Measurements from ENCODE around the gene ROGDI. TPM values are rescaled to one million over a fixed set of nuclear protein-coding genes. Genes with fewer than 3 reads are reported as not detected.

Gene ROGDI
- total RNA-seq, 1 experiment from 2014 or later = 32.1 TPM

GRCh38 chr16:4837733-4838501, 35.5 kb upstream of the ROGDI start:
- H3K27me3 Mint-ChIP-seq (ENCODE audit: low read depth) = no peaks in the 10 kb centered on the region
- ChIA-PET CTCF (no interaction called here), POLR2A (no interaction called here)
- no peak overlapping the region; the same call in 1 of the 2 replicates for H3K27ac Mint-ChIP-seq
- H3K9me3 Mint-ChIP-seq = no peaks in the 10 kb centered on the region
- DNase-seq (ENCODE audit: low spot score) (no peak), ATAC-seq (no peak)
- no peak for TF ChIP-seq ESRRA (CRISPR knock-in tag; IDR thresholded peaks at IDR 0.05; ENCODE audit: borderline replicate concordance)
- TF ChIP-seq, protein P1, sequence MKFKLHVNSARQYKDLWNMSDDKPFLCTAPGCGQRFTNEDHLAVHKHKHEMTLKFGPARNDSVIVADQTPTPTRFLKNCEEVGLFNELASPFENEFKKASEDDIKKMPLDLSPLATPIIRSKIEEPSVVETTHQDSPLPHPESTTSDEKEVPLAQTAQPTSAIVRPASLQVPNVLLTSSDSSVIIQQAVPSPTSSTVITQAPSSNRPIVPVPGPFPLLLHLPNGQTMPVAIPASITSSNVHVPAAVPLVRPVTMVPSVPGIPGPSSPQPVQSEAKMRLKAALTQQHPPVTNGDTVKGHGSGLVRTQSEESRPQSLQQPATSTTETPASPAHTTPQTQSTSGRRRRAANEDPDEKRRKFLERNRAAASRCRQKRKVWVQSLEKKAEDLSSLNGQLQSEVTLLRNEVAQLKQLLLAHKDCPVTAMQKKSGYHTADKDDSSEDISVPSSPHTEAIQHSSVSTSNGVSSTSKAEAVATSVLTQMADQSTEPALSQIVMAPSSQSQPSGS (CRISPR knock-in tag; IDR thresholded peaks at IDR 0.05; ENCODE audit: borderline replicate concordance, low read depth) = no peak
- TF ChIP-seq SMAD3 (CRISPR knock-in tag; IDR thresholded peaks at IDR 0.05; ENCODE audit: borderline replicate concordance) = no peak
- TF ChIP-seq ZBTB43 (CRISPR knock-in tag; IDR thresholded peaks at IDR 0.05) = no peak
- no peak for TF ChIP-seq FOXP1 (CRISPR knock-in tag; IDR thresholded peaks at IDR 0.05; ENCODE audit: borderline replicate concordance)
- TF ChIP-seq ZBTB21 (CRISPR knock-in tag; IDR thresholded peaks at IDR 0.05; ENCODE audit: borderline replicate concordance) = no peak
- TF ChIP-seq, protein P2, sequence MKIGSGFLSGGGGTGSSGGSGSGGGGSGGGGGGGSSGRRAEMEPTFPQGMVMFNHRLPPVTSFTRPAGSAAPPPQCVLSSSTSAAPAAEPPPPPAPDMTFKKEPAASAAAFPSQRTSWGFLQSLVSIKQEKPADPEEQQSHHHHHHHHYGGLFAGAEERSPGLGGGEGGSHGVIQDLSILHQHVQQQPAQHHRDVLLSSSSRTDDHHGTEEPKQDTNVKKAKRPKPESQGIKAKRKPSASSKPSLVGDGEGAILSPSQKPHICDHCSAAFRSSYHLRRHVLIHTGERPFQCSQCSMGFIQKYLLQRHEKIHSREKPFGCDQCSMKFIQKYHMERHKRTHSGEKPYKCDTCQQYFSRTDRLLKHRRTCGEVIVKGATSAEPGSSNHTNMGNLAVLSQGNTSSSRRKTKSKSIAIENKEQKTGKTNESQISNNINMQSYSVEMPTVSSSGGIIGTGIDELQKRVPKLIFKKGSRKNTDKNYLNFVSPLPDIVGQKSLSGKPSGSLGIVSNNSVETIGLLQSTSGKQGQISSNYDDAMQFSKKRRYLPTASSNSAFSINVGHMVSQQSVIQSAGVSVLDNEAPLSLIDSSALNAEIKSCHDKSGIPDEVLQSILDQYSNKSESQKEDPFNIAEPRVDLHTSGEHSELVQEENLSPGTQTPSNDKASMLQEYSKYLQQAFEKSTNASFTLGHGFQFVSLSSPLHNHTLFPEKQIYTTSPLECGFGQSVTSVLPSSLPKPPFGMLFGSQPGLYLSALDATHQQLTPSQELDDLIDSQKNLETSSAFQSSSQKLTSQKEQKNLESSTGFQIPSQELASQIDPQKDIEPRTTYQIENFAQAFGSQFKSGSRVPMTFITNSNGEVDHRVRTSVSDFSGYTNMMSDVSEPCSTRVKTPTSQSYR (CRISPR knock-in tag; IDR thresholded peaks at IDR 0.05) = no peak
- TF ChIP-seq RORB (CRISPR knock-in tag; IDR thresholded peaks at IDR 0.05) = no peak
- TF ChIP-seq JUN (CRISPR knock-in tag; IDR thresholded peaks at IDR 0.05) = no peak
- no peak for TF ChIP-seq ZNF416 (CRISPR knock-in tag; IDR thresholded peaks at IDR 0.05)
- no peak for TF ChIP-seq MYBL2 (CRISPR knock-in tag; IDR thresholded peaks at IDR 0.05)
- no peak for TF ChIP-seq CTCF (IDR thresholded peaks at IDR 0.05)
- TF ChIP-seq FOXK1 (CRISPR knock-in tag; IDR thresholded peaks at IDR 0.05) = no peak
- no peak for TF ChIP-seq NR1H2 (CRISPR knock-in tag; IDR thresholded peaks at IDR 0.05)
- no peak for TF ChIP-seq RELA (CRISPR knock-in tag; IDR thresholded peaks at IDR 0.05; ENCODE audit: borderline replicate concordance)
- TF ChIP-seq, protein P3, sequence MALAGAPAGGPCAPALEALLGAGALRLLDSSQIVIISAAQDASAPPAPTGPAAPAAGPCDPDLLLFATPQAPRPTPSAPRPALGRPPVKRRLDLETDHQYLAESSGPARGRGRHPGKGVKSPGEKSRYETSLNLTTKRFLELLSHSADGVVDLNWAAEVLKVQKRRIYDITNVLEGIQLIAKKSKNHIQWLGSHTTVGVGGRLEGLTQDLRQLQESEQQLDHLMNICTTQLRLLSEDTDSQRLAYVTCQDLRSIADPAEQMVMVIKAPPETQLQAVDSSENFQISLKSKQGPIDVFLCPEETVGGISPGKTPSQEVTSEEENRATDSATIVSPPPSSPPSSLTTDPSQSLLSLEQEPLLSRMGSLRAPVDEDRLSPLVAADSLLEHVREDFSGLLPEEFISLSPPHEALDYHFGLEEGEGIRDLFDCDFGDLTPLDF (CRISPR knock-in tag; IDR thresholded peaks at IDR 0.05) = no peak
- H3K4me1 Mint-ChIP-seq = no peaks in the 10 kb centered on the region
- peaks cover 37% of the 10 kb centered on the region for H3K36me3 Mint-ChIP-seq
- H3K4me3 Mint-ChIP-seq = no peak overlapping the region

DNA sequence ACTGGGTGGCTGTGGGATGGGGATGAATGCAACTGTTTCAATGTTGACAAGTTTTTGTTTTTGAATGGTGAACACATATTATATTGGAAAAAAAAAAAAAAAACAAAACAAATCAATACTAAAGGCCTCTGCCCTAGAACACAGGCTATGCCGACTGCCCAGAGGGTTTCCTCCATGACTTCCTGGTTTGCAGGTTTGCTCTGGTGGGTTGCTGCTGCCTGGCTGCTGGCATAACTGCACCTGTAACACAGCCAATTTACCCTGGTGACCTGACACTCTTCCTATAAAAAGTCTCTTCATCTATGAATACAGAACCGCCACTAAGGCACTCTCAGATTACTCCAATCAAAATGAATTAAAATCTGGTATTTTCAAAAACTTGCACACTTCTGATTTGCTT, 34.3 kb upstream of the ROGDI start:
- H3K27me3 Mint-ChIP-seq (ENCODE audit: low read depth) = no peaks in the 10 kb centered on the region
- H3K27ac Mint-ChIP-seq = no peak overlapping the region
- TF ChIP-seq ZNF671 (CRISPR knock-in tag; IDR thresholded peaks at IDR 0.05) (no peak), MAX (CRISPR knock-in tag; IDR thresholded peaks at IDR 0.05) (no peak), MYBL2 (CRISPR knock-in tag; IDR thresholded peaks at IDR 0.05) (no peak), NFYB (CRISPR knock-in tag; conservative IDR thresholded peaks at IDR 0.05; ENCODE audit: low read depth) (no peak), NR2C2 (CRISPR knock-in tag; IDR thresholded peaks at IDR 0.05) (no peak)
- TF ChIP-seq, protein P2 (CRISPR knock-in tag; IDR thresholded peaks at IDR 0.05) = no peak
- TF ChIP-seq, protein P4, sequence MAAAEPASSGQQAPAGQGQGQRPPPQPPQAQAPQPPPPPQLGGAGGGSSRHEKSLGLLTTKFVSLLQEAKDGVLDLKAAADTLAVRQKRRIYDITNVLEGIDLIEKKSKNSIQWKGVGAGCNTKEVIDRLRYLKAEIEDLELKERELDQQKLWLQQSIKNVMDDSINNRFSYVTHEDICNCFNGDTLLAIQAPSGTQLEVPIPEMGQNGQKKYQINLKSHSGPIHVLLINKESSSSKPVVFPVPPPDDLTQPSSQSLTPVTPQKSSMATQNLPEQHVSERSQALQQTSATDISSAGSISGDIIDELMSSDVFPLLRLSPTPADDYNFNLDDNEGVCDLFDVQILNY (CRISPR knock-in tag; IDR thresholded peaks at IDR 0.05) = no peak

More for the DNA sequence above, 34.3 kb upstream of the ROGDI start:
- no peak for DNase-seq (ENCODE audit: low spot score)
- no peak overlapping the region for H3K4me3 Mint-ChIP-seq
- no peak for ATAC-seq
- CTCF ChIA-PET = no interaction called here
- peaks cover 42% of the 10 kb centered on the region for H3K36me3 Mint-ChIP-seq
- POLR2A ChIA-PET = no interaction called here
- H3K9me3 Mint-ChIP-seq = no peaks in the 10 kb centered on the region
- no peaks in the 10 kb centered on the region for H3K4me1 Mint-ChIP-seq
